ENCODE measurements around the gene EPHB1. TPM values are rescaled to one million over a fixed set of nuclear protein-coding genes. Genes with fewer than 3 reads are reported as not detected.

Gene EPHB1
- total and polyA plus RNA-seq, 8 donors, result 0.02 to 1.4 (median 0.43) TPM

DNA sequence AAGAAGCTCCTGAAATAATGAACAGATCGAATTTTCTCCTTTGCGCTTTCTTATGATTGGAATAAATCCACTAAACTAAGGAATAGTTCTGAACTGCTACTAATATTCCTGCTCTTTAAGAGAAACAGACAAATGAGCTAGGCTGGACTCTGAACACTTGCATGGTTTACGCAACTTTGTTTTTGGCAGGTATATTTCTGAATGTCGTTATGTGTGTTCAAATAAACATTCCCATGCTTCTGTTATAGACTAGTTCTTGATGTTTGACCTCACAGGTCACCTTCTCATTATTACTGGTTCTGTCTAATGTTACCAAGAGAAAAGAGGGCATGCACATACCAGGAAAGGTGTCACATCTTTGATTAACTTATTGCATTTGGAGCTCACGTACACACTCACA lies 418.2 kb downstream of the EPHB1 start:
- intact Hi-C loops (cut with DNase I), result no loop called here
- 61 to 64% methylated on average over 5 of the region's 5 CpGs for WGBS, 2 donors
- ATAC-seq, result no peak
- FAIRE-seq, result no peak
- TF ChIP-seq, protein P1, sequence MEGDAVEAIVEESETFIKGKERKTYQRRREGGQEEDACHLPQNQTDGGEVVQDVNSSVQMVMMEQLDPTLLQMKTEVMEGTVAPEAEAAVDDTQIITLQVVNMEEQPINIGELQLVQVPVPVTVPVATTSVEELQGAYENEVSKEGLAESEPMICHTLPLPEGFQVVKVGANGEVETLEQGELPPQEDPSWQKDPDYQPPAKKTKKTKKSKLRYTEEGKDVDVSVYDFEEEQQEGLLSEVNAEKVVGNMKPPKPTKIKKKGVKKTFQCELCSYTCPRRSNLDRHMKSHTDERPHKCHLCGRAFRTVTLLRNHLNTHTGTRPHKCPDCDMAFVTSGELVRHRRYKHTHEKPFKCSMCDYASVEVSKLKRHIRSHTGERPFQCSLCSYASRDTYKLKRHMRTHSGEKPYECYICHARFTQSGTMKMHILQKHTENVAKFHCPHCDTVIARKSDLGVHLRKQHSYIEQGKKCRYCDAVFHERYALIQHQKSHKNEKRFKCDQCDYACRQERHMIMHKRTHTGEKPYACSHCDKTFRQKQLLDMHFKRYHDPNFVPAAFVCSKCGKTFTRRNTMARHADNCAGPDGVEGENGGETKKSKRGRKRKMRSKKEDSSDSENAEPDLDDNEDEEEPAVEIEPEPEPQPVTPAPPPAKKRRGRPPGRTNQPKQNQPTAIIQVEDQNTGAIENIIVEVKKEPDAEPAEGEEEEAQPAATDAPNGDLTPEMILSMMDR (IDR thresholded peaks at IDR 0.05), result no peak
- Histone ChIP-seq H3K4me1 (no peaks in the 10 kb centered on the region), H3K27me3 (no peaks in the 10 kb centered on the region), H3K9me3 (no peaks in the 10 kb centered on the region), H3K36me3 (no peaks in the 10 kb centered on the region), H3K27ac (no peak overlapping the region), H3K4me3 (no peak overlapping the region)
- no peak for DNase-seq

DNA sequence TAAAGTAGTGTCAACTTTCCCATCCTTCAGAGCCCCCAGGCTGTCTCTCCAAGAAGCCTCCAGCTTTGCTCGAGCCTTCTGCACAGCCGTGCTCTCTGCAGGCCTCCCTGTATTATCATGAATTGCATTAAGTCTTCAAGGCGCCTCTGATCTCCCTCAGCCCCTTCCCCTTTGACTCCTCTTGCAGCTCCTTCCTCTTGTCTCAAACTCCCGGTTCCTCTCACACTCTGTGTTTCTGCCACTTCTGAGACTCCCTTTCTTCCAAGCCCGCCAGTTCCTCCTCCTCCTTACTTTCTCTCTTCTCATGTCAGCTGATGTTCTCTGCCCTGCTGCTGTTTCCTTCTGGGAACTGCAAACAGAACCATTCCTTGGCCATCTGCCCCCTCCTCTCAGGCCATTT lies 418.8 kb downstream of the EPHB1 start:
- WGBS, 2 donors, result 56 to 58% methylated on average over 5 of the region's 5 CpGs
- DNase-seq (no peak), ATAC-seq (peak in 1 of 4 donors; percentile 16), FAIRE-seq (no peak)
- H3K27ac ChIP-seq, result no peak overlapping the region
- no peaks in the 10 kb centered on the region for H3K9me3 ChIP-seq
- H3K36me3 ChIP-seq, result no peaks in the 10 kb centered on the region
- intact Hi-C loops (cut with DNase I), result no loop called here
- H3K4me1 ChIP-seq, result no peaks in the 10 kb centered on the region
- H3K27me3 ChIP-seq, result no peaks in the 10 kb centered on the region
- no peak overlapping the region for H3K4me3 ChIP-seq
- TF ChIP-seq, protein P1 (IDR thresholded peaks at IDR 0.05), result no peak

DNA sequence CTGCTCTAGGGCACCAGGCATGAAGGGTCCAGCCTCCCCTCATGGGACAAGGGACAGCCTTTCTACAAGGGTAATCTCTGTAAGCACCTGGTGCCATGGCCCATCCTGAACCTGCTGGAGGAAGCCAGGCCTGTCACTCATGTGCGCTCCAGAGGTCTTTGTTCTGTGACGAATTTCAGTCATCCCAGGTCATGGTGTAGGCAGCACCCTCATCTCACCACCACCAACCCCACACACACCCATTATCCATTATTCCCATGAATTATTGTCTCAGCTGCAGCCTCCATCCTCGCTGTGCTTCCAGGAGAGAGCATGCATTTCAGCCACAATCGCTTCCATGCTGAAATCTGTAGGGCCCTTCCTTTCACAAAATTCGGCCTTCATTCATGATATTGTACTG lies 419.3 kb downstream of the EPHB1 start:
- Histone ChIP-seq H3K9me3 (no peaks in the 10 kb centered on the region), H3K4me3 (no peak overlapping the region), H3K36me3 (no peaks in the 10 kb centered on the region), H3K27me3 (no peaks in the 10 kb centered on the region), H3K27ac (no peak overlapping the region), H3K4me1 (no peaks in the 10 kb centered on the region)
- TF ChIP-seq, protein P1 (IDR thresholded peaks at IDR 0.05), result no peak
- ATAC-seq, result no peak
- DNase-seq, result no peak
- no peak for FAIRE-seq
- 69 to 75% methylated on average over 5 of the region's 5 CpGs for WGBS, 2 donors
- intact Hi-C loops (cut with DNase I), result no loop called here

DNA sequence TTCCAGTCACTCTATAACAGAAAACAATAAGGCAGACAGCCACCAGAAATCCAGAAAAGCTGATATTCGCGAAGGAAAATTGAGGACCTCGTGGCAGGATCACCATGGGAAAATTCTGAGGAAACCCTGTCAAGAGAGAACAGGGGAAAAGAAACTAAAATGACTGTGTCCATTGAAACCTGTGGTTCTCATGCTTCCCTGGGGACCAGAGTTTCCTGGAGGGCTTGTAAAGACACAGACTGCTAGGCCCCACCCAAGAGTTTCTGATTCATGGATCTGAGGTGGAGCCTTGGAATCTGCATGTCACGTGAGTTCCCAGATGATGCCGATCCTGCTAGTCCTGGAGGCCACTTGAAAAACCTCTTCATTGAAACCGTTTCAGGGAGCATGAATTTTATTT lies 420.5 kb downstream of the EPHB1 start:
- FAIRE-seq, result no peak
- ATAC-seq, result no peak
- Histone ChIP-seq H3K4me1 (no peaks in the 10 kb centered on the region), H3K36me3 (no peaks in the 10 kb centered on the region), H3K27me3 (no peaks in the 10 kb centered on the region), H3K4me3 (no peak overlapping the region), H3K27ac (no peak overlapping the region), H3K9me3 (no peaks in the 10 kb centered on the region)
- TF ChIP-seq, protein P1 (IDR thresholded peaks at IDR 0.05), result no peak
- WGBS, 2 donors, result 83 to 86% methylated on average over 6 of the region's 6 CpGs
- no peak for DNase-seq
- intact Hi-C loops (cut with DNase I), result no loop called here

DNA sequence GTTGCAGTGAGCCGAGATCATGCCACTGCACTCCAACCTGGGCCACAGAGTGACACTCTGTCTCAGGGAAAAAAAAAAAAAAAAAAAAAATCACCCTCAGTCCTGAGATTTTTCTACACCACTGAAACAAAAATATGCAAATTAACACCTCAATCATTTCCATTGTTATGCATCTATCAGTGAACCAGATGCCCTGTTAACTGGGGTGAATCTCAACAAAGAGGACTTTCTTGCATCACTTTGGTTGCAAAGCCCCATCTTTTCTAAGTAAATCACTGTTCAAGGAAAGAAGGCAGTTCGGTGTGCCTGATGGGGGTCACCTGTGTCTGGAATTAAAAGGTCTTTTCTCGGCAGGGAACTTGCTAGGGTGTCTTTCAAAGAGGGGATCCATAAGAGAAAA lies 421.6 kb downstream of the EPHB1 start:
- 54 to 57% methylated on average over 3 of the region's 3 CpGs for WGBS, 2 donors
- Histone ChIP-seq H3K27me3 (no peaks in the 10 kb centered on the region), H3K4me1 (no peaks in the 10 kb centered on the region), H3K9me3 (no peaks in the 10 kb centered on the region), H3K4me3 (no peak overlapping the region), H3K27ac (no peak overlapping the region), H3K36me3 (no peaks in the 10 kb centered on the region)
- intact Hi-C loops (cut with DNase I), result no loop called here
- FAIRE-seq, result no peak
- TF ChIP-seq, protein P1 (IDR thresholded peaks at IDR 0.05), result no peak
- ATAC-seq, result no peak
- DNase-seq, result no peak
